Neural cell (in vitro differentiated cells): Measurements from ENCODE around the gene FOSL2.

Experiments
- CTCF ChIP-seq: fragments of 450-650 bp; IDR thresholded peaks from 2 replicates; pipeline ENCODE4 v1.5.1; 2014; ENCODE audit warnings: antibody characterized with exemption, mild to moderate bottlenecking, moderate library complexity; ENCODE audit not compliant: poor library complexity, severe bottlenecking
- EZH2 ChIP-seq: fragments of 200-600, 300-800 bp; shearing (Covaris generic), sonication (generic); IDR thresholded peaks from 2 replicates; pipeline ENCODE4 v1.6.1; 2014; ENCODE audit warnings: antibody characterized with exemption, low read length, borderline replicate concordance, mild to moderate bottlenecking; ENCODE audit not compliant: insufficient read depth, poor library complexity, severe bottlenecking
- MXI1 ChIP-seq: fragments of 450-650 bp; conservative IDR thresholded peaks from 2 replicates; pipeline ENCODE4 v1.6.1; 2014; ENCODE audit warnings: antibody characterized with exemption, mild to moderate bottlenecking; ENCODE audit not compliant: poor library complexity, severe bottlenecking
- POLR2AphosphoS5 ChIP-seq: IDR thresholded peaks from 2 replicates; pipeline ENCODE4 v1.6.1; 2012

GRCh38 chr2:28425464-28425835, 32.8 kb downstream of the FOSL2 start:
- TF ChIP-seq EZH2 (no peak), POLR2AphosphoS5 (no peak), CTCF (no peak), MXI1 (no peak)
